Measurements from ENCODE around the gene F2R.

GRCh38 chr5:76675364-76675763, 40.6 kb upstream of the F2R start:
- TF ChIP-seq CTCF (IDR thresholded peaks at IDR 0.05), result no peak
- no peak for TF ChIP-seq POLR2AphosphoS5 (IDR thresholded peaks at IDR 0.05)

Data from suprapubic skin (tissue), 3 donors.